Measurements from ENCODE around the gene TCERG1L. TPM values are rescaled to one million over a fixed set of nuclear protein-coding genes. Genes with fewer than 3 reads are reported as not detected.

Gene TCERG1L
- total and polyA plus RNA-seq, 3 experiments from 2014 or later, result 0.07 to 0.93 (median 0.68) TPM

- CTCF ChIA-PET, result no interaction called here
- Mint-ChIP-seq H3K4me1 (no peaks in the 10 kb centered on the region), H3K27ac (no peak overlapping the region)
Observed at GRCh38 chr10:131065673-131066305, 245.7 kb downstream of the TCERG1L start.

DNA sequence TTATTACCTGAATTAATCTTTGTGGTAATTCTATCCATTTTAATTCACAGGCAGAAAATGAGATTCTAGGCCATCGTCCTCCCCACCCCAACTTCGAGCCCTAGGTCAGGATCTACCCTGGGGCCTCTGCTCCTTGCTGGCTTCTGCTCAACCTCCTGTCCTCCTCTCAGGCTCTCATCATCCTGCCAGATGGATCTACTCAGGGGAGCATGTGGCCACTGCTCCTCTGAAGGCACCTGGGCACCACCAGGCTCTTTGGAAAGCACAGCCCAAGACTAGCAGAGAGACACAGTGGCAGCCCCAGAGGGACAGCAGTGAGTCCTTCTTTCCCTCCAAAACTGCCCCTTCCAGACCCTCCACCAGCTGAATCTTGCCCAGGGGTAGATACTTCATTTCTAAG is 248.2 kb downstream of the TCERG1L start:
- Histone ChIP-seq H3K4me1 (ENCODE audit: insufficient read depth, low read length) (no peaks in the 10 kb centered on the region), H3K27me3 (ENCODE audit: insufficient read depth, low read length, poor library complexity, severe bottlenecking) (no peaks in the 10 kb centered on the region), H3K4me3 (ENCODE audit: low read length) (no peak overlapping the region), H3K27ac (ENCODE audit: low read depth, low read length) (no peak overlapping the region), H3K36me3 (ENCODE audit: insufficient read depth, low read length) (no peaks in the 10 kb centered on the region), H3K9me3 (ENCODE audit: low read length) (no peaks in the 10 kb centered on the region)
- CTCF ChIA-PET, result no interaction called here
- no peak overlapping the region for H3K27ac Mint-ChIP-seq
- H3K4me3 Mint-ChIP-seq, result no peak overlapping the region
- H3K36me3 Mint-ChIP-seq, result no peaks in the 10 kb centered on the region
- no peaks in the 10 kb centered on the region for H3K4me1 Mint-ChIP-seq
- POLR2A ChIA-PET, result no interaction called here
- peaks cover 0 to 7% (median 2%) of the 10 kb centered on the region in 5 donors for H3K9me3 Mint-ChIP-seq
- no peak for DNase-seq
- no peaks in the 10 kb centered on the region for H3K27me3 Mint-ChIP-seq

More at GRCh38 chr10:131065673-131066305, 245.7 kb downstream of the TCERG1L start:
- H3K4me3 ChIP-seq (ENCODE audit: low read length), result no peak overlapping the region
- no peaks in the 10 kb centered on the region for H3K27me3 ChIP-seq (ENCODE audit: insufficient read depth, low read length, poor library complexity, severe bottlenecking)
- DNase-seq, result no peak
- H3K27ac ChIP-seq (ENCODE audit: low read depth, low read length), result no peak overlapping the region
- no peaks in the 10 kb centered on the region for H3K27me3 Mint-ChIP-seq
- POLR2A ChIA-PET, result no interaction called here
- H3K4me1 ChIP-seq (ENCODE audit: insufficient read depth, low read length), result no peaks in the 10 kb centered on the region
- H3K9me3 Mint-ChIP-seq, result no peaks in the 10 kb centered on the region
- H3K36me3 ChIP-seq (ENCODE audit: insufficient read depth, low read length), result no peaks in the 10 kb centered on the region
- H3K36me3 Mint-ChIP-seq, result no peaks in the 10 kb centered on the region
- H3K9me3 ChIP-seq (ENCODE audit: low read length), result no peaks in the 10 kb centered on the region
- no peak overlapping the region for H3K4me3 Mint-ChIP-seq

DNA sequence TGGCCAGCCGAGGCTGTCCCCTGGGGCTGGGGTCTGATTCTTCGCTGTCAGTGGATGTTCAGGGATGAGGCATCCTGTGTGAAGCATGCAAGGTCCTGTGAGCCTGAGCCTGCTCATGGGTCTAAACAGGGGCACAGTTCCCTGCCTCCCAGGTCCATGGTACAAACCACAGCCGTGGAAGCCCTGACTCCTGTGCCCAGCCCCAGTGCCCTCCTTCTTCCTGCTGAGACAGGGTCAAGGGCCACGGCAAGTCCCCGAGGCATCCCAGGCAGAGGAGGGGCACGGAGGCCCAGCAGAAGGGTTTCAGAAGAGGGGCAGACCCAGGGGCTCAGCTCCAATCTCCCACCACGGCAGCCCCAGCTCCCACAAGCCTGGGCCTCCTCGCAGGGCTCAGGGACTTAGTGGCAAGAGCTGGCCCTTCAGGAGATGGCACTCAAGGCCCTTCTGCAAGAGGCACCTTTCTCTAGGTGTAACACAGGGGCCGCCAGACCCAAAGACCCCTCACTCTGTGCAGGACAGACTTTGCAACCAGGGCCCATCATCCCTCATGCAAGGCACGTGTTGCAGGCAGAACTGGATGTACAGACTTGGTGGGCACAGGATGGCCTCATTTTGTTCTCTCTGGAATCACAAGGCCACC is 248.8 kb downstream of the TCERG1L start:
- no peaks in the 10 kb centered on the region for H3K36me3 Mint-ChIP-seq
- H3K9me3 ChIP-seq (ENCODE audit: low read length), result no peaks in the 10 kb centered on the region
- no peaks in the 10 kb centered on the region for H3K36me3 ChIP-seq (ENCODE audit: insufficient read depth, low read length)
- CTCF ChIA-PET, result no interaction called here
- POLR2A ChIA-PET, result no interaction called here
- DNase-seq, result no peak
- no peaks in the 10 kb centered on the region for H3K27me3 ChIP-seq (ENCODE audit: insufficient read depth, low read length, poor library complexity, severe bottlenecking)
- H3K4me3 ChIP-seq (ENCODE audit: low read length), result no peak overlapping the region
- no peaks in the 10 kb centered on the region for H3K4me1 Mint-ChIP-seq
- H3K4me1 ChIP-seq (ENCODE audit: insufficient read depth, low read length), result no peaks in the 10 kb centered on the region
- no peaks in the 10 kb centered on the region for H3K27me3 Mint-ChIP-seq
- no peak overlapping the region for H3K4me3 Mint-ChIP-seq
- H3K9me3 Mint-ChIP-seq, result peaks cover 0 to 10% (median 2%) of the 10 kb centered on the region in 5 donors
- H3K27ac Mint-ChIP-seq, result no peak overlapping the region
- no peak overlapping the region for H3K27ac ChIP-seq (ENCODE audit: low read depth, low read length)

GRCh38 chr10:131061216-131061615 is 250.3 kb downstream of the TCERG1L start:
- Histone ChIP-seq H3K27me3 (ENCODE audit: insufficient read depth, low read length, poor library complexity, severe bottlenecking) (no peaks in the 10 kb centered on the region), H3K27ac (ENCODE audit: low read depth, low read length) (no peak overlapping the region), H3K4me1 (ENCODE audit: insufficient read depth, low read length) (no peaks in the 10 kb centered on the region), H3K4me3 (ENCODE audit: low read length) (no peak overlapping the region), H3K9me3 (ENCODE audit: low read length) (no peaks in the 10 kb centered on the region), H3K36me3 (ENCODE audit: insufficient read depth, low read length) (no peaks in the 10 kb centered on the region)
- ChIA-PET POLR2A (no interaction called here), CTCF (no interaction called here)
- no peak overlapping the region for H3K4me3 Mint-ChIP-seq
- no peak for DNase-seq
- no peaks in the 10 kb centered on the region for H3K27me3 Mint-ChIP-seq
- no peaks in the 10 kb centered on the region for H3K36me3 Mint-ChIP-seq
- peaks cover 0 to 12% (median 2%) of the 10 kb centered on the region in 5 donors for H3K9me3 Mint-ChIP-seq
- no peak overlapping the region for H3K27ac Mint-ChIP-seq
- no peaks in the 10 kb centered on the region for H3K4me1 Mint-ChIP-seq

- Histone ChIP-seq H3K27ac (ENCODE audit: low read depth, low read length) (no peak overlapping the region), H3K9me3 (ENCODE audit: low read length) (no peaks in the 10 kb centered on the region), H3K4me3 (ENCODE audit: low read length) (no peak overlapping the region), H3K36me3 (ENCODE audit: insufficient read depth, low read length) (no peaks in the 10 kb centered on the region), H3K27me3 (ENCODE audit: insufficient read depth, low read length, poor library complexity, severe bottlenecking) (no peaks in the 10 kb centered on the region), H3K4me1 (ENCODE audit: insufficient read depth, low read length) (no peaks in the 10 kb centered on the region)
- DNase-seq, result no peak
- no peaks in the 10 kb centered on the region for H3K27me3 Mint-ChIP-seq
- no peaks in the 10 kb centered on the region for H3K4me1 Mint-ChIP-seq
- H3K4me3 Mint-ChIP-seq, result no peak overlapping the region
- no peak overlapping the region for H3K27ac Mint-ChIP-seq
- peaks cover 0 to 12% (median 2%) of the 10 kb centered on the region in 5 donors for H3K9me3 Mint-ChIP-seq
- H3K36me3 Mint-ChIP-seq, result no peaks in the 10 kb centered on the region
- ChIA-PET CTCF (no interaction called here), POLR2A (no interaction called here)
Observed at GRCh38 chr10:131059881-131060280, 251.6 kb downstream of the TCERG1L start.

DNA sequence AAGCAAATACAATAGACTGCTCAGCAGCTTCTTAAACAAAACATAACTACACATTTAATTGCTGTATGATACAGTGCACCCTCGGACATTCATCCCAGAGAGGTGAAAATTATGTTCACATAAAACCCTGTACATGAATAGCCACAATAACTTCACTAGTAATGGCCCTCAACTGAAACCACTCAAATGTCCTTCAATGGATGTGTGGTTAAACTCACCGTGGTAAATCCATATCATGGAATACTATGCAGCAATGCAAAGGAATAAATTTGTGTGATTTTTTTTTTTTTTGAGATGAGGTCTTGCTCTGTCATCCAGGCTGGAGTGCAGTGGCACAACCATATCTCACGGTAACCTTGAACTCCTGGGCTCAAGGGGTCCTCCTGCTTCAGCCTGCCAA is 252.7 kb downstream of the TCERG1L start:
- H3K36me3 Mint-ChIP-seq, result no peaks in the 10 kb centered on the region

GRCh38 chr10:131056781-131057180 is 254.7 kb downstream of the TCERG1L start:
- no peaks in the 10 kb centered on the region for H3K9me3 ChIP-seq (ENCODE audit: low read length)
- no peaks in the 10 kb centered on the region for H3K4me1 ChIP-seq (ENCODE audit: insufficient read depth, low read length)
- H3K27me3 ChIP-seq (ENCODE audit: insufficient read depth, low read length, poor library complexity, severe bottlenecking), result no peaks in the 10 kb centered on the region
- DNase-seq, result no peak
- POLR2A ChIA-PET, result no interaction called here
- Mint-ChIP-seq H3K4me1 (no peaks in the 10 kb centered on the region), H3K27me3 (no peaks in the 10 kb centered on the region), H3K9me3 (peaks cover 2 to 16% (median 5%) of the 10 kb centered on the region in 5 donors), H3K36me3 (no peaks in the 10 kb centered on the region), H3K27ac (no peak overlapping the region), H3K4me3 (no peak overlapping the region)
- CTCF ChIA-PET, result no interaction called here
- H3K27ac ChIP-seq (ENCODE audit: low read depth, low read length), result no peak overlapping the region
- no peak overlapping the region for H3K4me3 ChIP-seq (ENCODE audit: low read length)
- no peaks in the 10 kb centered on the region for H3K36me3 ChIP-seq (ENCODE audit: insufficient read depth, low read length)

More for the DNA sequence above, 252.7 kb downstream of the TCERG1L start:
- H3K36me3 ChIP-seq (ENCODE audit: insufficient read depth, low read length), result no peaks in the 10 kb centered on the region
- H3K27ac ChIP-seq (ENCODE audit: low read depth, low read length), result no peak overlapping the region
- ChIA-PET CTCF (no interaction called here), POLR2A (no interaction called here)
- no peaks in the 10 kb centered on the region for H3K27me3 Mint-ChIP-seq
- H3K4me3 ChIP-seq (ENCODE audit: low read length), result no peak overlapping the region
- no peaks in the 10 kb centered on the region for H3K27me3 ChIP-seq (ENCODE audit: insufficient read depth, low read length, poor library complexity, severe bottlenecking)
- no peaks in the 10 kb centered on the region for H3K9me3 ChIP-seq (ENCODE audit: low read length)
- no peaks in the 10 kb centered on the region for H3K4me1 Mint-ChIP-seq
- no peak overlapping the region for H3K27ac Mint-ChIP-seq
- no peak for DNase-seq
- peaks cover 0 to 12% (median 2%) of the 10 kb centered on the region in 5 donors for H3K9me3 Mint-ChIP-seq
- H3K4me1 ChIP-seq (ENCODE audit: insufficient read depth, low read length), result no peaks in the 10 kb centered on the region
- H3K4me3 Mint-ChIP-seq, result no peak overlapping the region

DNA sequence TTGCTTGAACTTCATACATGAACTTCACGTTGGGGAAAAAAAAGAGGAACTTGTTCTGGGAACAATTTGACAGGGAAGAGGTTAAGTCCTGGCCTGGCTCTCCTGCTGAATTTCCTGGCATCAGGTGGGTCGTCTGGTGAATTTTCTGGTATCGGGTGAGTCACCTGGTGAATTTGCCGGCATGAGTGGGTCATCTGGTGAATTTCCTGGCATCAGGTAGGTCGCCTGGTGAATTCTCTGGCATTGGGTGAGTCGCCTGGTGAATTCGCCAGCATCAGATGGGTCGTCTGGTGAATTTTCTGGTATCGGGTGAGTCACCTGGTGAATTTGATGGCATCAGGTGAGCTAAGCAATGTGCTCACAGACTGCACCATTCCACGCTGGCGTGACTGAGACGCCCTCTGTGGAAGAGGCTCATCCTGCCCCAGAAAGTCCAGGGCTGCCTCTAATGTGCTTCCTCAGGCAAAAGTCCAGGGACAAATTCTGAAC is 255.4 kb downstream of the TCERG1L start:
- H3K27me3 Mint-ChIP-seq, result no peaks in the 10 kb centered on the region
- no peak overlapping the region for H3K4me3 Mint-ChIP-seq
- no peak for DNase-seq
- H3K4me1 Mint-ChIP-seq, result no peaks in the 10 kb centered on the region
- no peaks in the 10 kb centered on the region for H3K27me3 ChIP-seq (ENCODE audit: insufficient read depth, low read length, poor library complexity, severe bottlenecking)
- no peaks in the 10 kb centered on the region for H3K4me1 ChIP-seq (ENCODE audit: insufficient read depth, low read length)
- no peaks in the 10 kb centered on the region for H3K36me3 Mint-ChIP-seq
- POLR2A ChIA-PET, result no interaction called here
- no peak overlapping the region for H3K27ac ChIP-seq (ENCODE audit: low read depth, low read length)
- H3K36me3 ChIP-seq (ENCODE audit: insufficient read depth, low read length), result no peaks in the 10 kb centered on the region
- H3K4me3 ChIP-seq (ENCODE audit: low read length), result no peak overlapping the region
- CTCF ChIA-PET, result no interaction called here
- H3K9me3 ChIP-seq (ENCODE audit: low read length), result no peaks in the 10 kb centered on the region
- H3K27ac Mint-ChIP-seq, result no peak overlapping the region
- peaks cover 2 to 16% (median 5%) of the 10 kb centered on the region in 5 donors for H3K9me3 Mint-ChIP-seq
